DOHH2 (cell line): ENCODE measurements around the gene ARAP1.

Experiments used
- EZH2phosphoT487 ChIP-seq: fragments of 200-600 bp; sonication (generic); IDR thresholded peaks from 2 replicates; pipeline ENCODE4 v1.6.1; 2017; ENCODE audit warnings: borderline replicate concordance, mild to moderate bottlenecking, antibody characterized with exemption, low read length, moderate library complexity, mixed read lengths
- TF ChIP-seq, protein P1 (sequence below): fragments of 200-600 bp; sonication (generic); IDR thresholded peaks from one replicate; pipeline ENCODE4 v1.5.1; 2014; ENCODE audit warnings: antibody characterized with exemption, mild to moderate bottlenecking, low read depth, low read length; ENCODE audit not compliant: poor library complexity, severe bottlenecking

- TF ChIP-seq, protein P1, sequence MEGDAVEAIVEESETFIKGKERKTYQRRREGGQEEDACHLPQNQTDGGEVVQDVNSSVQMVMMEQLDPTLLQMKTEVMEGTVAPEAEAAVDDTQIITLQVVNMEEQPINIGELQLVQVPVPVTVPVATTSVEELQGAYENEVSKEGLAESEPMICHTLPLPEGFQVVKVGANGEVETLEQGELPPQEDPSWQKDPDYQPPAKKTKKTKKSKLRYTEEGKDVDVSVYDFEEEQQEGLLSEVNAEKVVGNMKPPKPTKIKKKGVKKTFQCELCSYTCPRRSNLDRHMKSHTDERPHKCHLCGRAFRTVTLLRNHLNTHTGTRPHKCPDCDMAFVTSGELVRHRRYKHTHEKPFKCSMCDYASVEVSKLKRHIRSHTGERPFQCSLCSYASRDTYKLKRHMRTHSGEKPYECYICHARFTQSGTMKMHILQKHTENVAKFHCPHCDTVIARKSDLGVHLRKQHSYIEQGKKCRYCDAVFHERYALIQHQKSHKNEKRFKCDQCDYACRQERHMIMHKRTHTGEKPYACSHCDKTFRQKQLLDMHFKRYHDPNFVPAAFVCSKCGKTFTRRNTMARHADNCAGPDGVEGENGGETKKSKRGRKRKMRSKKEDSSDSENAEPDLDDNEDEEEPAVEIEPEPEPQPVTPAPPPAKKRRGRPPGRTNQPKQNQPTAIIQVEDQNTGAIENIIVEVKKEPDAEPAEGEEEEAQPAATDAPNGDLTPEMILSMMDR, result no peak
- TF ChIP-seq EZH2phosphoT487, result no peak
Observed at GRCh38 chr11:72642043-72642883, 109.9 kb downstream of the ARAP1 start.
